ENCODE measurements around the gene VWA2.

GRCh38 chr10:114300036-114300645 is 61.1 kb downstream of the VWA2 start:
- TF ChIP-seq CTCF (IDR thresholded peaks at IDR 0.05), result no peak
- no peak for TF ChIP-seq POLR2A (IDR thresholded peaks at IDR 0.05)

Measured in uterus (tissue), 2 donors.